Activated naive CD8-positive, alpha-beta T cell treated with anti-CD3 and anti-CD28 coated beads for 36 hours (primary cell): ENCODE measurements around the gene CDK10. TPM values are rescaled to one million over a fixed set of nuclear protein-coding genes. Genes with fewer than 3 reads are reported as not detected.
A peak's percentile ranks its signal among the peaks of the same experiment; 100 is the strongest.

Source experiments
- DNase-seq: peaks from one replicate; pipeline ENCODE4 v3.0.0; 2021
- H3K27ac Mint-ChIP-seq: one replicate; pipeline ENCODE4 v1.8.0; 2022; ENCODE audit warnings: mild to moderate bottlenecking, moderate library complexity, mixed read lengths
- H3K27me3 Mint-ChIP-seq: one replicate; pipeline ENCODE4 v1.8.0; 2022; ENCODE audit warnings: mild to moderate bottlenecking, mixed read lengths
- H3K36me3 Mint-ChIP-seq: one replicate; pipeline ENCODE4 v1.8.0; 2021; ENCODE audit warnings: mild to moderate bottlenecking, mixed read lengths
- H3K4me1 Mint-ChIP-seq: one replicate; pipeline ENCODE4 v1.8.0; 2021; ENCODE audit warnings: mixed read lengths
- H3K4me3 Mint-ChIP-seq: one replicate; pipeline ENCODE4 v1.8.0; 2022; ENCODE audit warnings: mild to moderate bottlenecking, moderate library complexity, mixed read lengths
- H3K9me3 Mint-ChIP-seq: one replicate; pipeline ENCODE4 v1.8.0; 2022; ENCODE audit warnings: mixed read lengths
- total RNA-seq, 2 experiments: library from RNA; stranded (reverse); gene quantifications; one replicate each; pipeline ENCODE4 v1.2.3, GENCODE V29; 2021

CDK10 gene
- total RNA-seq, 2 experiments from 2014 or later = 72.9 to 77.0 TPM

- H3K4me1 Mint-ChIP-seq = peaks cover 4% of the 10 kb centered on the region
- no peak for DNase-seq
- H3K36me3 Mint-ChIP-seq = peaks cover 11% of the 10 kb centered on the region
- no peaks in the 10 kb centered on the region for H3K27me3 Mint-ChIP-seq
- no peaks in the 10 kb centered on the region for H3K9me3 Mint-ChIP-seq
- H3K4me3 Mint-ChIP-seq = no peak overlapping the region
- H3K27ac Mint-ChIP-seq = no peak overlapping the region
Measured at GRCh38 chr16:89709716-89710432, 23.4 kb downstream of the CDK10 start.

- H3K27ac Mint-ChIP-seq = no peak overlapping the region
- peaks cover 2% of the 10 kb centered on the region for H3K4me1 Mint-ChIP-seq
- no peaks in the 10 kb centered on the region for H3K27me3 Mint-ChIP-seq
- no peak overlapping the region for H3K4me3 Mint-ChIP-seq
- peaks cover 17% of the 10 kb centered on the region for H3K36me3 Mint-ChIP-seq
- H3K9me3 Mint-ChIP-seq = no peaks in the 10 kb centered on the region
- DNase-seq = no peak
Measured at GRCh38 chr16:89710709-89711564, 24.4 kb downstream of the CDK10 start.

GRCh38 chr16:89711601-89712273, 25.2 kb downstream of the CDK10 start:
- DNase-seq = peak; percentile 84
- H3K36me3 Mint-ChIP-seq = peaks cover 21% of the 10 kb centered on the region
- H3K4me3 Mint-ChIP-seq = peak overlapping the region; percentile 84
- peak overlapping the region; percentile 77 for H3K27ac Mint-ChIP-seq
- H3K27me3 Mint-ChIP-seq = no peaks in the 10 kb centered on the region
- H3K9me3 Mint-ChIP-seq = no peaks in the 10 kb centered on the region
- H3K4me1 Mint-ChIP-seq = no peaks in the 10 kb centered on the region

- H3K27ac Mint-ChIP-seq = peak overlapping the region; percentile 77
- no peak for DNase-seq
- no peaks in the 10 kb centered on the region for H3K9me3 Mint-ChIP-seq
- H3K27me3 Mint-ChIP-seq = no peaks in the 10 kb centered on the region
- no peaks in the 10 kb centered on the region for H3K4me1 Mint-ChIP-seq
- H3K36me3 Mint-ChIP-seq = peaks cover 24% of the 10 kb centered on the region
- peak overlapping the region; percentile 84 for H3K4me3 Mint-ChIP-seq
Measured at GRCh38 chr16:89712274-89712781, 25.8 kb downstream of the CDK10 start.

GRCh38 chr16:89716493-89716892, 30.0 kb downstream of the CDK10 start:
- Mint-ChIP-seq H3K27me3 (no peaks in the 10 kb centered on the region), H3K36me3 (peaks cover 35% of the 10 kb centered on the region), H3K4me1 (peaks cover 22% of the 10 kb centered on the region), H3K9me3 (no peaks in the 10 kb centered on the region), H3K4me3 (no peak overlapping the region), H3K27ac (no peak overlapping the region)
- DNase-seq = no peak

- no peaks in the 10 kb centered on the region for H3K9me3 Mint-ChIP-seq
- no peak for DNase-seq
- peak overlapping the region; percentile 10 for H3K4me3 Mint-ChIP-seq
- H3K36me3 Mint-ChIP-seq = peaks cover 35% of the 10 kb centered on the region
- peaks cover 22% of the 10 kb centered on the region for H3K4me1 Mint-ChIP-seq
- no peak overlapping the region for H3K27ac Mint-ChIP-seq
- H3K27me3 Mint-ChIP-seq = no peaks in the 10 kb centered on the region
Measured at GRCh38 chr16:89716916-89717687, 30.6 kb downstream of the CDK10 start.

- H3K9me3 Mint-ChIP-seq = no peaks in the 10 kb centered on the region
Measured at GRCh38 chr16:89717688-89718505, 31.4 kb downstream of the CDK10 start.

GRCh38 chr16:89720551-89720812, 34.0 kb downstream of the CDK10 start:
- H3K27ac Mint-ChIP-seq = peak overlapping the region; percentile 63
- no peaks in the 10 kb centered on the region for H3K27me3 Mint-ChIP-seq
- no peak for DNase-seq
- peaks cover 40% of the 10 kb centered on the region for H3K36me3 Mint-ChIP-seq
- H3K4me1 Mint-ChIP-seq = peaks cover 40% of the 10 kb centered on the region
- peak overlapping the region; percentile 78 for H3K4me3 Mint-ChIP-seq
- no peaks in the 10 kb centered on the region for H3K9me3 Mint-ChIP-seq

More at GRCh38 chr16:89717688-89718505, 31.4 kb downstream of the CDK10 start:
- Mint-ChIP-seq H3K4me3 (peak overlapping the region; percentile 10), H3K36me3 (peaks cover 41% of the 10 kb centered on the region), H3K4me1 (peaks cover 25% of the 10 kb centered on the region), H3K27me3 (no peaks in the 10 kb centered on the region), H3K27ac (no peak overlapping the region)
- DNase-seq = no peak

- peak within 1 kb of the TSS; percentile 97 for H3K4me3 Mint-ChIP-seq
- peak; percentile 87 for DNase-seq
- H3K27me3 Mint-ChIP-seq = no peaks in the 10 kb centered on the region
- peak within 1 kb of the TSS; percentile 95 for H3K27ac Mint-ChIP-seq
- H3K9me3 Mint-ChIP-seq = no peaks in the 10 kb centered on the region
- peaks cover 39% of the 10 kb centered on the region for H3K36me3 Mint-ChIP-seq
- H3K4me1 Mint-ChIP-seq = peaks cover 40% of the 10 kb centered on the region
Measured at GRCh38 chr16:89720813-89721545, 34.5 kb downstream of the CDK10 start, which contains the start of the genes VPS9D1 and ZNF276. Gene VPS9D1, minus strand, starts transcription at chr16:89720898. Its CDS starts 37 bp downstream, at chr16:89720861. Gene ZNF276, plus strand, starts transcription at chr16:89721537. Its CDS starts 104 bp downstream, at chr16:89721641.

GRCh38 chr16:89721546-89722391, 35.3 kb downstream of the CDK10 start:
- Mint-ChIP-seq H3K27me3 (no peaks in the 10 kb centered on the region), H3K36me3 (peaks cover 35% of the 10 kb centered on the region), H3K9me3 (no peaks in the 10 kb centered on the region), H3K4me1 (peaks cover 44% of the 10 kb centered on the region), H3K4me3 (peak overlapping the region; percentile 97), H3K27ac (peak overlapping the region; percentile 95)
- DNase-seq = peak; percentile 83

- Mint-ChIP-seq H3K27ac (peak overlapping the region; percentile 95), H3K4me3 (peak overlapping the region; percentile 97), H3K9me3 (no peaks in the 10 kb centered on the region), H3K36me3 (peaks cover 33% of the 10 kb centered on the region), H3K27me3 (no peaks in the 10 kb centered on the region), H3K4me1 (peaks cover 53% of the 10 kb centered on the region)
- DNase-seq = peak; percentile 75
Measured at GRCh38 chr16:89722392-89723278, 36.1 kb downstream of the CDK10 start.
